Gastrocnemius medialis (tissue), 4 donors: Measurements from ENCODE around the gene ARL5A. TPM values are rescaled to one million over a fixed set of nuclear protein-coding genes. Genes with fewer than 3 reads are reported as not detected.

Experiments used
- ATAC-seq, 2 donors: fragments of 150-250 bp; one replicate each; pipeline ENCODE4 v1.9.1; 2016
- DNase-seq, 2 donors: peaks; one replicate each; pipeline ENCODE4 v3.0.0-alpha.2; 2019
- H3K27ac ChIP-seq, 4 donors: fragments of 200-600 bp; sonication (generic); 1 replicate in 1 of 4; 2 replicates in 3 of 4; pipeline ENCODE4 v1.5.1; 2016 to 2018; ENCODE audit warnings: mild to moderate bottlenecking in 2 of 4, moderate library complexity in 1 of 4
- H3K27me3 ChIP-seq, 3 donors: fragments of 200-600 bp; sonication (generic) in 2 of 3; 1 replicate in 1 of 3; 2 replicates in 2 of 3; pipeline versions ENCODE4 v1.5.1 to v1.6.0; 2016 to 2019; ENCODE audit warnings: mild to moderate bottlenecking in 1 of 3, moderate library complexity in 1 of 3
- H3K36me3 ChIP-seq, 2 donors: fragments of 200-600 bp; sonication (generic) in 1 of 2; one replicate each; pipeline ENCODE4 v1.5.1; 2017 to 2018
- H3K4me1 ChIP-seq, 2 donors: fragments of 200-600 bp; sonication (generic) in 1 of 2; one replicate each; pipeline ENCODE4 v1.5.1; 2016 to 2017; ENCODE audit warnings: mild to moderate bottlenecking in 2 of 2
- H3K4me3 ChIP-seq, 4 donors: fragments of 200-600 bp; sonication (generic) in 3 of 4; 1 replicate in 1 of 4; 2 replicates in 3 of 4; pipeline ENCODE4 v1.5.1; 2016 to 2019; ENCODE audit warnings: mild to moderate bottlenecking in 2 of 4
- H3K9me3 ChIP-seq, 3 donors: fragments of 200-600 bp; sonication (generic) in 2 of 3; 1 replicate in 1 of 3; 2 replicates in 2 of 3; pipeline ENCODE4 v1.5.1; 2016 to 2019
- CTCF ChIP-seq, 5 experiments: fragments of 450-650 bp in 3 of 5; fragments of 200-600 bp in 2 of 5; sonication (generic) in 2 of 5; IDR thresholded peaks in 4 of 5; conservative IDR thresholded peaks in 1 of 5; 1 replicate in 4 of 5; 2 replicates in 1 of 5; pipeline ENCODE4 v1.5.1; 2016 to 2019; ENCODE audit warnings: antibody characterized with exemption in 5 of 5, mild to moderate bottlenecking in 3 of 5, moderate library complexity in 3 of 5
- POLR2A ChIP-seq, 2 donors: fragments of 450-650 bp; IDR thresholded peaks; one replicate each; pipeline ENCODE4 v1.6.1; 2017; ENCODE audit warnings: antibody characterized with exemption in 2 of 2, mild to moderate bottlenecking in 2 of 2, moderate library complexity in 2 of 2
- in situ Hi-C, 4 donors: fragments of 200-750 bp; cut with MboI; loops; one replicate each; pipeline versions ENCODE4 v1.15.0 to v1.8.0; 2017; ENCODE audit warnings: low sequenced_read_pairs in 4 of 4
- intact Hi-C: fragments of 100-400 bp; cut with DNase I; formaldehyde crosslinking; loops from one replicate; pipeline ENCODE4 v1.15.1; 2023; ENCODE audit warnings: low total_unique reads
- total RNA-seq, 4 donors: library from RNA; depleted of rRNA; stranded (reverse); fragments of >200 nt; gene quantifications; one replicate each; pipeline versions ENCODE4 v1.1.0 to v1.2.3, GENCODE V29; 2016

The ARL5A gene
- total RNA-seq, 4 donors from 2014 or later: 45.0 to 81.7 (median 60.6) TPM

DNA sequence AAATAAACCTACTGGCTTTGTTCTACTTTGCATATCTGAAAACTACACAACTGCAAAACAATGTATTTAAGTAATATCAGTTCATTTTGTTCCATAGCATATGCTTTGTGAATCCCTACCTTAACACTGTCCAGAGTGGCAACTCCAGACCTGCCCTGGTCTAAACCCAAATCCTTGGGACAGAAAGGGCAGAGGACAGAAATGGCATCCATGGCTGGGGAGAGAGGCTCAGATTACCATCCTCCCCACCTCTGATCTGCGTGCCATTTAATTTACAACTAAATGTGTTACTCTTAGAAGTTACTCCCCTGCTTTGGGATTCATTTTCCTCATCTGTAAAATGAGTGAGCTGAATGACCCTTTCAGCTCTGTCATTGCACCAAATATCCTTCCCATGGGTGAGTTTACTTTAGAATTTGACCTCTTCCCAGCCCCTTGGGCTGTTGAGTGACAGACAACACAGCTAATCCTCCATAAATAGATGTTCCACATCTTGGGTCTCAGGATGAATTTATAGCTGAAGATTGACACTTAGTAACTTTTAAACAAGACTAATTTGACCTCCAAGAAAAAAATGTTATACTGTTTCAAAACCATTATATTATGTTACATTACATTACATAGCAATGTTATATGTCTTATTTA is 73.8 kb downstream of the ARL5A start:
- Histone ChIP-seq H3K9me3 (no peaks in the 10 kb centered on the region), H3K4me3 (no peak overlapping the region), H3K4me1 (peaks cover 57 to 62% of the 10 kb centered on the region in 2 donors), H3K27me3 (no peaks in the 10 kb centered on the region), H3K27ac (peak overlapping the region; percentile 94 to 96 (median 94)), H3K36me3 (no peaks in the 10 kb centered on the region)
- DNase-seq (no peak), ATAC-seq (peak; percentile 62 to 84)
- no peak for TF ChIP-seq CTCF (IDR thresholded peaks at IDR 0.05 in 4 of 5, conservative IDR thresholded peaks at IDR 0.05 in 1 of 5)
- TF ChIP-seq POLR2A (IDR thresholded peaks at IDR 0.05): no peak
- intact Hi-C loops (no loop called here), in situ Hi-C loops (no loop called here)

- peak; percentile 72 to 91 for ATAC-seq
- intact Hi-C loops: no loop called here
- in situ Hi-C loops: no loop called here
- Histone ChIP-seq H3K36me3 (no peaks in the 10 kb centered on the region), H3K4me1 (peaks cover 49 to 54% of the 10 kb centered on the region in 2 donors), H3K9me3 (no peaks in the 10 kb centered on the region), H3K27ac (peak overlapping the region; percentile 94 to 96 (median 94)), H3K4me3 (no peak overlapping the region), H3K27me3 (no peaks in the 10 kb centered on the region)
- TF ChIP-seq POLR2A (IDR thresholded peaks at IDR 0.05): no peak
- DNase-seq: no peak
Measured at GRCh38 chr2:151753540-151753939, 74.7 kb downstream of the ARL5A start.

Other genes starting within 250 kb of the ARL5A start
- gene NEB, start 93.9 kb downstream of the ARL5A start, total RNA-seq: 1,000 to 10,000 TPM; 6,824 to 7,704 (median 7,108) TPM